AG09319 (cell line): ENCODE results near the gene ABCA1.

Experiments used
- DNase-seq: peaks from one replicate; pipeline ENCODE4 v3.0.0-alpha.2; 2010; ENCODE audit warnings: low read depth; ENCODE audit errors: extremely low read depth
- CTCF ChIP-seq: IDR thresholded peaks from 2 replicates; pipeline ENCODE4 v1.5.1; 2011; ENCODE audit warnings: low read depth, mild to moderate bottlenecking, inconsistent platforms, low read length, moderate library complexity

The ABCA1 gene

GRCh38 chr9:104883169-104883568 is 44.8 kb downstream of the ABCA1 start:
- DNase-seq: no peak
- no peak for TF ChIP-seq CTCF

- DNase-seq: no peak
- no peak for TF ChIP-seq CTCF
Measured at GRCh38 chr9:104882566-104882965, 45.4 kb downstream of the ABCA1 start.

- no peak for DNase-seq
- no peak for TF ChIP-seq CTCF
Measured at GRCh38 chr9:104882086-104882485, 45.9 kb downstream of the ABCA1 start.

GRCh38 chr9:104879555-104880309 is 48.2 kb downstream of the ABCA1 start:
- no peak for TF ChIP-seq CTCF
- DNase-seq: peak; percentile 52

GRCh38 chr9:104876587-104876986 is 51.4 kb downstream of the ABCA1 start:
- TF ChIP-seq CTCF: no peak
- DNase-seq: no peak

GRCh38 chr9:104875897-104876296 is 52.1 kb downstream of the ABCA1 start:
- TF ChIP-seq CTCF: no peak
- no peak for DNase-seq

- DNase-seq: no peak
- no peak for TF ChIP-seq CTCF
Measured at GRCh38 chr9:104875320-104875719, 52.6 kb downstream of the ABCA1 start.
